OCI-LY7 (cell line): ENCODE results near the gene SQOR. TPM values are rescaled to one million over a fixed set of nuclear protein-coding genes. Genes with fewer than 3 reads are reported as not detected.

Experiments used
- BruUV-seq: library from RNA; stranded (reverse); fragments of 400-500 nt; replicated peaks from 2 replicates; lab custom pipeline; 2021; lab: Mats Ljungman, UMichigan
- CTCF ChIA-PET: fragments of 300-600 bp; sonication (Branson Sonifier 250); formaldehyde crosslinking; loops from one replicate; lab custom pipeline; 2022; ENCODE audit warnings: antibody characterized with exemption; ENCODE audit not compliant: unreplicated experiment; lab: Charles Lee
- POLR2A ChIA-PET: fragments of 300-600 bp; sonication (Branson Sonifier 250); formaldehyde crosslinking; loops from one replicate; lab custom pipeline; 2022; ENCODE audit warnings: antibody characterized with exemption; lab: Charles Lee
- DNase-seq: peaks from one replicate; pipeline ENCODE4 v3.0.0-alpha.2; 2015; ENCODE audit warnings: low spot score
- H2AFZ ChIP-seq: fragments of 200-600 bp; sonication (generic), shearing (Covaris generic); 2 replicates; pipeline ENCODE4 v1.6.1; 2014; ENCODE audit warnings: mild to moderate bottlenecking, antibody characterized with exemption, low read length, moderate library complexity
- H3K27ac ChIP-seq: fragments of 200-600 bp; sonication (generic); 2 replicates; pipeline ENCODE4 v1.5.1; 2014; ENCODE audit warnings: mixed run types, low read depth, mild to moderate bottlenecking, moderate library complexity, low read length, inconsistent platforms; ENCODE audit not compliant: poor library complexity, severe bottlenecking
- H3K36me3 ChIP-seq: fragments of 200-600 bp; sonication (generic); 2 replicates; pipeline ENCODE4 v1.6.1; 2014; ENCODE audit warnings: mild to moderate bottlenecking, antibody characterized with exemption, low read length, moderate library complexity, mixed read lengths; ENCODE audit not compliant: insufficient read depth
- H3K4me1 ChIP-seq: fragments of 200-600 bp; sonication (generic); 2 replicates; pipeline ENCODE4 v1.5.1; 2014; ENCODE audit warnings: mild to moderate bottlenecking, low read length; ENCODE audit not compliant: insufficient read depth, poor library complexity, severe bottlenecking
- H3K4me2 ChIP-seq: fragments of 200-600 bp; sonication (generic); 2 replicates; pipeline ENCODE4 v1.6.1; 2014; ENCODE audit warnings: mild to moderate bottlenecking, low read length
- H3K4me3 ChIP-seq: fragments of 200-600 bp; sonication (generic); 2 replicates; pipeline ENCODE4 v1.5.1; 2014; ENCODE audit warnings: mild to moderate bottlenecking, low read depth, low read length; ENCODE audit not compliant: poor library complexity, severe bottlenecking
- H3K79me2 ChIP-seq: fragments of 200-600 bp; sonication (generic); 2 replicates; pipeline ENCODE4 v1.6.1; 2016; ENCODE audit warnings: low read depth, mild to moderate bottlenecking, low read length, moderate library complexity, mixed read lengths; ENCODE audit not compliant: insufficient read depth
- H3K9me2 ChIP-seq: fragments of 200-600 bp; sonication (generic); 2 replicates; pipeline ENCODE4 v1.6.1; 2016; ENCODE audit warnings: mild to moderate bottlenecking, low read length, mixed read lengths; ENCODE audit not compliant: insufficient read depth
- H3K9me3 ChIP-seq: fragments of 200-600 bp; sonication (generic); 2 replicates; pipeline ENCODE4 v1.6.1; 2014; ENCODE audit warnings: mild to moderate bottlenecking, mixed run types, low read length, mixed read lengths
- H4K20me1 ChIP-seq: fragments of 200-600 bp; sonication (generic); 2 replicates; pipeline ENCODE4 v1.6.1; 2014; ENCODE audit warnings: mild to moderate bottlenecking, antibody characterized with exemption, low read length, moderate library complexity, mixed read lengths; ENCODE audit not compliant: insufficient read depth
- EZH2phosphoT487 ChIP-seq: fragments of 200-600 bp; sonication (generic); IDR thresholded peaks from 2 replicates; pipeline ENCODE4 v1.6.1; 2018; ENCODE audit warnings: low read depth, borderline replicate concordance, mild to moderate bottlenecking, mixed run types, antibody characterized with exemption, low read length, moderate library complexity, mixed read lengths
- intact Hi-C: fragments of 100-400 bp; cut with micrococcal nuclease; formaldehyde crosslinking; loops from one replicate; pipeline ENCODE4 v1.10.0; 2022; ENCODE audit not compliant: unreplicated experiment
- total RNA-seq, 2 experiments: library from RNA; depleted of rRNA in 1 of 2; stranded (reverse); fragments of >200 nt in 1 of 2; shearing (Covaris generic) in 1 of 2; gene quantifications; 2 replicates each; pipeline ENCODE4 v1.2.3, GENCODE V29; 2014 to 2022
- TF ChIP-seq, protein P1 (sequence below): fragments of 200-600 bp; sonication (generic); conservative IDR thresholded peaks from 2 replicates; pipeline ENCODE4 v1.5.1; 2014; ENCODE audit warnings: mild to moderate bottlenecking, antibody characterized with exemption, low read length, moderate library complexity, mixed read lengths

SQOR gene
- total RNA-seq, 2 experiments from 2014 or later = 0.42 to 1.8 TPM

DNA sequence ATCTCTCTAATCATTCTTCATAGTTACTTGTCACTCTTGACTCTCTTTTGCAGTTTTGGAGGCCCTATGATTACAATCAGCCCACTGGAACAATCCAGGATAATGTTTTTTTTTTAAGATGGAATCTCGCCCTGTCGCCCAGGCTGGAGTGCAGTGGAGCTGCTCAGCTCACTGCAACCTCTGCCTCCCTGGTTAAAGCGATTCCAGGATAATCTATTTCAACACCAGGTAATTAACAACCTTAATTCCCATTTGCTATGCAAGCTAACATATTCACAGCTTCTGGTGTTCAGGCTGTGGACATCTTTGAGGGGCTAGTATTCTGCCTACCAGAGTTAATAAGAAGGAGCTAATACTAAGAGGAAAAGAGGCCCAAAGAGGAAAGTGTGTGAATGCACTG is 48.7 kb upstream of the SQOR start:
- Histone ChIP-seq H3K79me2 (peaks cover 49% of the 10 kb centered on the region), H3K4me1 (peaks cover 35% of the 10 kb centered on the region), H3K27ac (peak overlapping the region; percentile 78), H4K20me1 (peaks cover 11% of the 10 kb centered on the region), H3K4me3 (peak overlapping the region; percentile 96), H3K9me3 (no peaks in the 10 kb centered on the region), H3K4me2 (peak overlapping the region; percentile 94), H3K36me3 (no peaks in the 10 kb centered on the region), H3K9me2 (no peaks in the 10 kb centered on the region), H2AFZ (no peak overlapping the region; the same call in 1 of the 2 replicates)
- BruUV-seq = no TSS peak
- intact Hi-C loops = loop anchor here (2.0 to 5.0 kb wide), 2 partner anchors 63 to 384 kb away; partner anchors contain the start of gene SLC30A4
- POLR2A ChIA-PET = interaction anchor here (0.6 to 3.4 kb wide), 25 partner anchors 8 to 418 kb away, joined by 3 to 25 read pairs (median 4); a partner anchor contains a TSS
- no peak for DNase-seq
- TF ChIP-seq EZH2phosphoT487 = no peak
- TF ChIP-seq, protein P1, sequence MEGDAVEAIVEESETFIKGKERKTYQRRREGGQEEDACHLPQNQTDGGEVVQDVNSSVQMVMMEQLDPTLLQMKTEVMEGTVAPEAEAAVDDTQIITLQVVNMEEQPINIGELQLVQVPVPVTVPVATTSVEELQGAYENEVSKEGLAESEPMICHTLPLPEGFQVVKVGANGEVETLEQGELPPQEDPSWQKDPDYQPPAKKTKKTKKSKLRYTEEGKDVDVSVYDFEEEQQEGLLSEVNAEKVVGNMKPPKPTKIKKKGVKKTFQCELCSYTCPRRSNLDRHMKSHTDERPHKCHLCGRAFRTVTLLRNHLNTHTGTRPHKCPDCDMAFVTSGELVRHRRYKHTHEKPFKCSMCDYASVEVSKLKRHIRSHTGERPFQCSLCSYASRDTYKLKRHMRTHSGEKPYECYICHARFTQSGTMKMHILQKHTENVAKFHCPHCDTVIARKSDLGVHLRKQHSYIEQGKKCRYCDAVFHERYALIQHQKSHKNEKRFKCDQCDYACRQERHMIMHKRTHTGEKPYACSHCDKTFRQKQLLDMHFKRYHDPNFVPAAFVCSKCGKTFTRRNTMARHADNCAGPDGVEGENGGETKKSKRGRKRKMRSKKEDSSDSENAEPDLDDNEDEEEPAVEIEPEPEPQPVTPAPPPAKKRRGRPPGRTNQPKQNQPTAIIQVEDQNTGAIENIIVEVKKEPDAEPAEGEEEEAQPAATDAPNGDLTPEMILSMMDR = no peak
- CTCF ChIA-PET = interaction anchor here (0.9 to 1.2 kb wide), 3 partner anchors 12 to 128 kb away, joined by 3 read pairs; no protein-coding TSS in a partner anchor

DNA sequence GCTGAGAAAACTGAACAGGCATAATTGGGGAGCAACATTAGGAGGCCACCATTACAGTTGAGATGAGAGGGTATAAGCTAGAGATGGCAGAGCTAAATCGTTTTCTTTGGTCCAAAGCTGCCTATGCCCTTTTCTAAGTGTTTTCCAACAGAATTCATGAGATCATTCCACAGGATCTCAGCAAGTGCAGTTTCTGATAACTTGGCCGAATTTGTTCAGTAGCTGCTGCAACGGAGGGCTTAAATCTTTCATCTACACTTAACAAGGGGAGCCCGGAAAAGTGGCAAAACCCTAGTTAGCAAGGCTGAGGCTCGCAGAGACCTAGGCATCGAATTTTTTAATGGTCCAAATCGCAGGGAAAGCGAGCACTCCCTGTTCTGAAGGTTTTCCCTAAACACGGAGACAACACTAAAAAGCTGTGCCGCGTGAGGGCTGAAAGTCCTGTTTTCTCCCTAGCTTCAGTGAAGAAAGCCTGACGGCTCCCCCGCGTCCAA is 48.2 kb upstream of the SQOR start:
- Histone ChIP-seq H3K9me3 (no peaks in the 10 kb centered on the region), H3K79me2 (peaks cover 55% of the 10 kb centered on the region), H2AFZ (peak overlapping the region; percentile 71; the same call in 1 of the 2 replicates), H3K4me1 (peaks cover 40% of the 10 kb centered on the region), H4K20me1 (peaks cover 11% of the 10 kb centered on the region), H3K4me3 (peak overlapping the region; percentile 96), H3K4me2 (peak overlapping the region; percentile 94), H3K36me3 (peaks cover 3% of the 10 kb centered on the region), H3K27ac (peak overlapping the region; percentile 78), H3K9me2 (no peaks in the 10 kb centered on the region)
- no peak for DNase-seq
- POLR2A ChIA-PET = interaction anchor here (0.6 to 3.4 kb wide), 31 partner anchors 9 to 418 kb away, joined by 3 to 25 read pairs (median 4); a partner anchor contains a TSS
- CTCF ChIA-PET = interaction anchor here (0.8 to 1.2 kb wide), 3 partner anchors 17 to 129 kb away, joined by 3 to 4 read pairs (median 3); no protein-coding TSS in a partner anchor
- TF ChIP-seq, protein P1 = no peak
- TF ChIP-seq EZH2phosphoT487 = no peak
- intact Hi-C loops = loop anchor here (1.0 to 5.0 kb wide), 3 partner anchors 64 to 384 kb away; partner anchors contain the start of gene SLC30A4
- BruUV-seq = TSS peak; percentile 95
